GM19328 (cell line): Measurements from ENCODE around the gene EOLA1.
A peak's percentile ranks its signal among the peaks of the same experiment; 100 is the strongest.
"Not testable (repeated sequence)": the region's sequence is repeated elsewhere in the genome, so short reads cannot be mapped to it uniquely, and the experiment has no call there.

Source experiments
- ATAC-seq: cut with Tn5 transposase; IDR thresholded peaks from one replicate; pipeline ENCODE4 v1.9.1; 2021; ENCODE audit warnings: mild to moderate bottlenecking, moderate library complexity; ENCODE audit not compliant: unreplicated experiment

EOLA1 gene

GRCh38 chrX:149540621-149541520 lies at the start of gene EOLA1:
Gene EOLA1, plus strand, starts transcription at chrX:149541012. Its CDS starts 4,619 bp downstream, at chrX:149545631.
- peak; percentile 66 for ATAC-seq

GRCh38 chrX:149491812-149492211 lies 49.0 kb upstream of the EOLA1 start:
- ATAC-seq, result no peak

GRCh38 chrX:149493567-149494562 lies 46.9 kb upstream of the EOLA1 start:
- no peak for ATAC-seq

- ATAC-seq, result no peak
Measured at GRCh38 chrX:149494844-149495565, 45.8 kb upstream of the EOLA1 start.

GRCh38 chrX:149495573-149496071 lies 45.2 kb upstream of the EOLA1 start:
- no peak for ATAC-seq

GRCh38 chrX:149497054-149497453 lies 43.8 kb upstream of the EOLA1 start:
- no peak for ATAC-seq

- no peak for ATAC-seq
Measured at GRCh38 chrX:149497626-149498025, 43.2 kb upstream of the EOLA1 start.

- no peak for ATAC-seq
Measured at GRCh38 chrX:149498767-149499166, 42.0 kb upstream of the EOLA1 start.

- no peak for ATAC-seq
Measured at GRCh38 chrX:149499766-149500165, 41.0 kb upstream of the EOLA1 start.

- ATAC-seq, result not testable (repeated sequence)
Measured at GRCh38 chrX:149502923-149503322, 37.9 kb upstream of the EOLA1 start.

GRCh38 chrX:149503446-149503845 lies 37.4 kb upstream of the EOLA1 start:
- peak; percentile 57 for ATAC-seq

GRCh38 chrX:149504226-149504914 lies 36.4 kb upstream of the EOLA1 start:
- ATAC-seq, result peak; percentile 25

- peak; percentile 81 for ATAC-seq
Measured at GRCh38 chrX:149504915-149505651, 35.7 kb upstream of the EOLA1 start, which contains the start of gene IDS. Gene IDS, minus strand, starts transcription at chrX:149505306. Its CDS starts 169 bp downstream, at chrX:149505137.

- ATAC-seq, result no peak
Measured at GRCh38 chrX:149505671-149506070, 35.1 kb upstream of the EOLA1 start.

- ATAC-seq, result no peak
Measured at GRCh38 chrX:149506349-149506748, 34.5 kb upstream of the EOLA1 start.

GRCh38 chrX:149508467-149508866 lies 32.3 kb upstream of the EOLA1 start:
- no peak for ATAC-seq

GRCh38 chrX:149510386-149510785 lies 30.4 kb upstream of the EOLA1 start:
- ATAC-seq, result no peak

- ATAC-seq, result no peak
Measured at GRCh38 chrX:149511081-149511480, 29.7 kb upstream of the EOLA1 start.

- peak; percentile 83 for ATAC-seq
Measured at GRCh38 chrX:149512225-149512885, 28.5 kb upstream of the EOLA1 start.
